CD14-positive monocyte (primary cell): ENCODE results near the gene UBQLN1. TPM values are rescaled to one million over a fixed set of nuclear protein-coding genes. Genes with fewer than 3 reads are reported as not detected.
A peak's percentile ranks its signal among the peaks of the same experiment; 100 is the strongest.

Source experiments
- DNase-seq, 3 donors: peaks; one replicate each; pipeline ENCODE4 v3.0.0-alpha.2; 2011 to 2022
- H2AFZ ChIP-seq: 2 replicates; pipeline ENCODE4 v1.6.0; 2012; ENCODE audit warnings: mild to moderate bottlenecking, low read depth, low read length, inconsistent platforms; ENCODE audit not compliant: insufficient read depth, poor library complexity, severe bottlenecking
- H3K27ac ChIP-seq, 2 donors: 1 replicate in 1 of 2; 2 replicates in 1 of 2; pipeline ENCODE4 v1.5.1; 2012 to 2013; ENCODE audit warnings: low read length in 2 of 2, control low read depth in 1 of 2, inconsistent platforms in 1 of 2, low read depth in 1 of 2, mild to moderate bottlenecking in 1 of 2
- H3K27me3 ChIP-seq, 2 donors: one replicate each; pipeline versions ENCODE4 v1.6.0 to v1.6.1; 2011 to 2013; ENCODE audit warnings: low read length in 2 of 2; ENCODE audit not compliant: control insufficient read depth in 2 of 2, insufficient read depth in 2 of 2
- H3K36me3 ChIP-seq, 2 donors: replicated peaks in 1 of 2; 1 replicate in 1 of 2; 2 replicates in 1 of 2; pipeline versions ENCODE4 v1.5.1 to v1.6.1; 2012 to 2013; ENCODE audit warnings: low read length in 2 of 2, control low read depth in 1 of 2, inconsistent platforms in 1 of 2, mild to moderate bottlenecking in 1 of 2; ENCODE audit not compliant: insufficient read depth in 2 of 2, control insufficient read depth in 1 of 2
- H3K4me1 ChIP-seq, 2 donors: 1 replicate in 1 of 2; 2 replicates in 1 of 2; pipeline versions ENCODE4 v1.5.1 to v1.6.1; 2012 to 2013; ENCODE audit warnings: low read length in 2 of 2, control low read depth in 1 of 2, inconsistent platforms in 1 of 2, mild to moderate bottlenecking in 1 of 2, moderate library complexity in 1 of 2; ENCODE audit not compliant: insufficient read depth in 2 of 2, control insufficient read depth in 1 of 2
- H3K4me2 ChIP-seq: replicated peaks from 2 replicates; pipeline ENCODE3; 2012; ENCODE audit warnings: low read length, moderate library complexity, mild to moderate bottlenecking; ENCODE audit not compliant: poor library complexity, severe bottlenecking; ENCODE audit errors: extremely low read depth
- H3K4me3 ChIP-seq, 3 experiments: fragments of 200-600 bp in 1 of 3; sonication (generic) in 1 of 3; replicated peaks in 1 of 3; 1 replicate in 2 of 3; 2 replicates in 1 of 3; pipeline ENCODE4 v1.5.1; 2011 to 2013; ENCODE audit warnings: low read length in 3 of 3, mild to moderate bottlenecking in 3 of 3, control low read depth in 2 of 3, low read depth in 2 of 3, inconsistent platforms in 1 of 3, moderate library complexity in 1 of 3
- H3K79me2 ChIP-seq: 2 replicates; pipeline ENCODE4 v1.6.0; 2012; ENCODE audit warnings: mild to moderate bottlenecking, control low read depth, inconsistent platforms, low read length, moderate library complexity; ENCODE audit not compliant: insufficient read depth
- H3K9ac ChIP-seq: 2 replicates; pipeline ENCODE4 v1.6.0; 2017; ENCODE audit warnings: low read length, mild to moderate bottlenecking; ENCODE audit not compliant: insufficient read depth, poor library complexity, severe bottlenecking
- H3K9me3 ChIP-seq, 2 donors: replicated peaks in 1 of 2; 1 replicate in 1 of 2; 2 replicates in 1 of 2; pipeline versions ENCODE4 v1.5.1 to v1.6.1; 2012 to 2013; ENCODE audit warnings: low read length in 2 of 2, control low read depth in 1 of 2; ENCODE audit not compliant: control insufficient read depth in 1 of 2, insufficient read depth in 1 of 2
- H4K20me1 ChIP-seq: 2 replicates; pipeline ENCODE4 v1.6.0; 2012; ENCODE audit warnings: mild to moderate bottlenecking, low read length, control low read depth, moderate library complexity; ENCODE audit not compliant: insufficient read depth
- H3K27ac Mint-ChIP-seq, 7 donors: one replicate each; pipeline ENCODE4 v1.8.0; 2020; ENCODE audit warnings: mild to moderate bottlenecking in 7 of 7, mixed read lengths in 7 of 7, moderate library complexity in 6 of 7, inconsistent platforms in 2 of 7
- H3K27me3 Mint-ChIP-seq, 3 donors: one replicate each; pipeline ENCODE4 v1.8.0; 2021 to 2022; ENCODE audit warnings: low read depth in 3 of 3, mild to moderate bottlenecking in 3 of 3, mixed read lengths in 3 of 3, moderate library complexity in 3 of 3, inconsistent platforms in 1 of 3
- H3K36me3 Mint-ChIP-seq, 2 donors: one replicate each; pipeline ENCODE4 v1.8.0; 2020; ENCODE audit warnings: mixed read lengths in 2 of 2, inconsistent platforms in 1 of 2, mild to moderate bottlenecking in 1 of 2
- H3K4me1 Mint-ChIP-seq: one replicate; pipeline ENCODE4 v1.8.0; 2020; ENCODE audit warnings: mild to moderate bottlenecking, mixed read lengths
- H3K4me3 Mint-ChIP-seq, 2 donors: one replicate each; pipeline ENCODE4 v1.8.0; 2020; ENCODE audit warnings: mild to moderate bottlenecking in 2 of 2, mixed read lengths in 2 of 2, moderate library complexity in 1 of 2
- H3K9me3 Mint-ChIP-seq, 7 donors: one replicate each; pipeline ENCODE4 v1.8.0; 2020 to 2022; ENCODE audit warnings: mixed read lengths in 7 of 7, mild to moderate bottlenecking in 6 of 7, moderate library complexity in 6 of 7, inconsistent platforms in 2 of 7
- WGBS: methylation state at CpG from one replicate; pipeline ENCODE4 v1.1.5; 2013; ENCODE audit warnings: missing lambda C conversion rate; ENCODE audit not compliant: insufficient coverage; 5-methylcytosine and 5-hydroxymethylcytosine counted together
- intact Hi-C, 2 donors: fragments of 100-400 bp; cut with micrococcal nuclease; formaldehyde crosslinking; loops; one replicate each; pipeline versions ENCODE4 v1.15.0 to v1.15.1; 2023
- polyA plus RNA-seq, 3 donors: library from polyadenylated mRNA; depleted of rRNA in 1 of 3; unstranded in 2 of 3; stranded (reverse) in 1 of 3; fragments of 300-500 nt in 2 of 3; fragments of >200 nt in 1 of 3; fragmentation: Illumina TruSeq in 2 of 3; gene quantifications; 1 replicate in 2 of 3; 2 replicates in 1 of 3; pipeline ENCODE4 v1.2.3, GENCODE V29; 2012 to 2021
- TF ChIP-seq, protein P1 (sequence below): fragments of 200-600 bp; IDR thresholded peaks from one replicate; pipeline ENCODE4 v1.8.0; 2022; ENCODE audit warnings: antibody characterized with exemption, mild to moderate bottlenecking

Gene UBQLN1
- polyA plus RNA-seq, 3 donors, result 45.9 to 52.9 (median 46.9) TPM

DNA sequence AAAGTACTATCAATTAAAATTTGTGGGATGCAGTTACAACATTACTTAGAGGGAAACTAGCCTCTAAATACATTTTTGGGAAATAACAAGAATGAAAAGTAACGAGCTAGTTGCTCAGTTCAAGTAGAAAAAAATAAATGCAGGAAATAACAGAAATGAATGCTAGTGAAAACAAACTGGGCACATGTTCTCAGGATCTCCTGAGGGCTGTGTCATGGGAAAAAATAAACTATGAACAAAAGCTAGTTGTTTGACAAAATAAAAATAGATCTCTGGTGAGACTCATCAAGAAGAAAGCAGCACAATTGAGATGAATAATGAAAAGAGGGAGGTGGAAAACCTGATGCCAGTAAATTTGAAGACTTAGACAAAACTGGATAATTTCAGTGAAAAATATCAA, 68.5 kb downstream of the UBQLN1 start:
- Histone ChIP-seq H3K9ac (no peak overlapping the region), H3K36me3 (no peaks in the 10 kb centered on the region), H3K4me2 (no peak overlapping the region), H4K20me1 (no peaks in the 10 kb centered on the region), H3K27ac (no peak overlapping the region), H3K9me3 (no peaks in the 10 kb centered on the region), H2AFZ (no peak overlapping the region), H3K4me3 (no peak overlapping the region), H3K4me1 (no peaks in the 10 kb centered on the region), H3K79me2 (no peaks in the 10 kb centered on the region), H3K27me3 (no peaks in the 10 kb centered on the region)
- TF ChIP-seq, protein P1, sequence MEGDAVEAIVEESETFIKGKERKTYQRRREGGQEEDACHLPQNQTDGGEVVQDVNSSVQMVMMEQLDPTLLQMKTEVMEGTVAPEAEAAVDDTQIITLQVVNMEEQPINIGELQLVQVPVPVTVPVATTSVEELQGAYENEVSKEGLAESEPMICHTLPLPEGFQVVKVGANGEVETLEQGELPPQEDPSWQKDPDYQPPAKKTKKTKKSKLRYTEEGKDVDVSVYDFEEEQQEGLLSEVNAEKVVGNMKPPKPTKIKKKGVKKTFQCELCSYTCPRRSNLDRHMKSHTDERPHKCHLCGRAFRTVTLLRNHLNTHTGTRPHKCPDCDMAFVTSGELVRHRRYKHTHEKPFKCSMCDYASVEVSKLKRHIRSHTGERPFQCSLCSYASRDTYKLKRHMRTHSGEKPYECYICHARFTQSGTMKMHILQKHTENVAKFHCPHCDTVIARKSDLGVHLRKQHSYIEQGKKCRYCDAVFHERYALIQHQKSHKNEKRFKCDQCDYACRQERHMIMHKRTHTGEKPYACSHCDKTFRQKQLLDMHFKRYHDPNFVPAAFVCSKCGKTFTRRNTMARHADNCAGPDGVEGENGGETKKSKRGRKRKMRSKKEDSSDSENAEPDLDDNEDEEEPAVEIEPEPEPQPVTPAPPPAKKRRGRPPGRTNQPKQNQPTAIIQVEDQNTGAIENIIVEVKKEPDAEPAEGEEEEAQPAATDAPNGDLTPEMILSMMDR, result no peak
- H3K36me3 Mint-ChIP-seq, result peaks cover 6 to 12% of the 10 kb centered on the region in 2 donors
- H3K27ac Mint-ChIP-seq, result no peak overlapping the region
- WGBS, result 80% methylated on average over 1 of the region's 1 CpG
- intact Hi-C loops, result no loop called here
- H3K9me3 Mint-ChIP-seq, result peaks cover 0 to 1% (median 0%) of the 10 kb centered on the region in 7 donors
- no peaks in the 10 kb centered on the region for H3K4me1 Mint-ChIP-seq
- H3K27me3 Mint-ChIP-seq, result no peaks in the 10 kb centered on the region
- no peak overlapping the region for H3K4me3 Mint-ChIP-seq
- no peak for DNase-seq

DNA sequence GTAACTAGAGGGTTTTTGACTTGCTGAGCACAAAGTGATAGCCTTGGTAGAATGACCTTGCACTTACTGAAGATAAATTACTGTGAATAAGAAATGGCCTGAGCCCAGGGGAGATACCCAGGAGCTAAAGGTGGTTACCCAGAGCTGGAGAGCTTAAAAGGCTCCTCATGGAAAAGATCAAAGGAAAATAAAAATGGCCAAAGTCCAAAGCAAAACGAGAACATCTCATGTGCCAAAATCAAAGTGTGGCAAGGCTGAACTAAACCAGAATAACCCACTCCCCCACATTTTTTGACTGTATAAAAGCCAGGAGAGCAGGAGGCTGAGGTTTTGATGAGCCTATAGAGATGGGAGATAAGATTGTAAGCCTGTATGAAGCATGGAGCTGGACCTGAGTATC, 70.4 kb downstream of the UBQLN1 start:
- no peak overlapping the region for H3K4me3 ChIP-seq
- Mint-ChIP-seq H3K4me3 (no peak overlapping the region), H3K27me3 (no peaks in the 10 kb centered on the region), H3K9me3 (peaks cover 0 to 3% (median 0%) of the 10 kb centered on the region in 7 donors), H3K27ac (peak overlapping the region in 1 of 7 donors; percentile 17), H3K4me1 (no peaks in the 10 kb centered on the region), H3K36me3 (peaks cover 0 to 4% of the 10 kb centered on the region in 2 donors)
- TF ChIP-seq, protein P1, result no peak
- no peak overlapping the region for H3K4me2 ChIP-seq
- no peaks in the 10 kb centered on the region for H3K27me3 ChIP-seq
- no peak for DNase-seq
- no peaks in the 10 kb centered on the region for H3K36me3 ChIP-seq
- intact Hi-C loops, result no loop called here
- H3K27ac ChIP-seq, result no peak overlapping the region
- H3K9me3 ChIP-seq, result no peaks in the 10 kb centered on the region
- no peaks in the 10 kb centered on the region for H3K79me2 ChIP-seq
- no peak overlapping the region for H3K9ac ChIP-seq
- H2AFZ ChIP-seq, result no peak overlapping the region
- WGBS, result no CpG with 5 or more reads among the region's 1 CpG
- no peaks in the 10 kb centered on the region for H3K4me1 ChIP-seq
- H4K20me1 ChIP-seq, result no peaks in the 10 kb centered on the region
